BLaER1 treated with 17β-estradiol and CSF1 and Interleukin-3, amounts not matched to agents 10 nM and 100 nM (cell line): ENCODE measurements around the gene PTBP3.

Experiments
- H3K27ac ChIP-seq, 11 experiments: shearing (Covaris generic); formaldehyde crosslinking; 2 replicates each; pipeline ENCODE4 v1.8.1; 2022
- H3K27me3 ChIP-seq, 11 experiments: shearing (Covaris generic); formaldehyde crosslinking; 2 replicates each; pipeline ENCODE4 v1.8.1; 2022
- H3K36me3 ChIP-seq, 11 experiments: shearing (Covaris generic); formaldehyde crosslinking; 2 replicates each; pipeline ENCODE4 v1.8.1; 2022
- H3K4me1 ChIP-seq, 10 experiments: shearing (Covaris generic); formaldehyde crosslinking; 2 replicates each; pipeline ENCODE4 v1.8.1; 2022
- H3K4me2 ChIP-seq, 11 experiments: shearing (Covaris generic); formaldehyde crosslinking; 2 replicates each; pipeline ENCODE4 v1.8.1; 2022
- H3K4me3 ChIP-seq, 10 experiments: shearing (Covaris generic); formaldehyde crosslinking; 2 replicates each; pipeline ENCODE4 v1.8.1; 2022
- H3K9ac ChIP-seq, 11 experiments: shearing (Covaris generic); formaldehyde crosslinking; 2 replicates each; pipeline ENCODE4 v1.8.1; 2022
- H3K9me3 ChIP-seq, 11 experiments: shearing (Covaris generic); formaldehyde crosslinking; replicated peaks in 1 of 11; 2 replicates each; pipeline ENCODE4 v1.8.1; 2022
- H4K20me1 ChIP-seq, 11 experiments: shearing (Covaris generic); formaldehyde crosslinking; 2 replicates each; pipeline ENCODE4 v1.8.1; 2022
- Cebpa-rat ChIP-seq, 11 experiments: shearing (Covaris generic); IDR thresholded peaks; 2 replicates each; pipeline ENCODE4 v1.8.1; 2022

PTBP3 gene

GRCh38 chr9:112239708-112240107 is 93.7 kb downstream of the PTBP3 start:
- Histone ChIP-seq H3K36me3 (peaks cover 43 to 93% (median 58%) of the 10 kb centered on the region in 11 experiments), H3K4me1 (no peaks in the 10 kb centered on the region)

GRCh38 chr9:112239284-112239683 is 94.1 kb downstream of the PTBP3 start:
- Histone ChIP-seq H3K36me3 (peaks cover 43 to 93% (median 58%) of the 10 kb centered on the region in 11 experiments), H3K4me3 (no peak overlapping the region), H3K27me3 (no peaks in the 10 kb centered on the region), H4K20me1 (peaks cover 0 to 71% (median 0%) of the 10 kb centered on the region in 11 experiments; a peak in 3 of 22 replicates), H3K4me1 (no peaks in the 10 kb centered on the region), H3K9me3 (no peaks in the 10 kb centered on the region), H3K9ac (no peak overlapping the region), H3K4me2 (no peak overlapping the region), H3K27ac (no peak overlapping the region)
- no peak for TF ChIP-seq Cebpa-rat (IDR thresholded peaks at IDR 0.05)

More at GRCh38 chr9:112239708-112240107, 93.7 kb downstream of the PTBP3 start:
- Histone ChIP-seq H3K4me3 (no peak overlapping the region), H3K4me2 (no peak overlapping the region), H4K20me1 (peaks cover 0 to 72% (median 0%) of the 10 kb centered on the region in 11 experiments; a peak in 3 of 22 replicates), H3K27me3 (no peaks in the 10 kb centered on the region), H3K9me3 (no peaks in the 10 kb centered on the region), H3K9ac (no peak overlapping the region), H3K27ac (no peak overlapping the region)
- no peak for TF ChIP-seq Cebpa-rat (IDR thresholded peaks at IDR 0.05)

GRCh38 chr9:112234779-112235178 is 98.6 kb downstream of the PTBP3 start:
- Histone ChIP-seq H3K4me1 (no peaks in the 10 kb centered on the region), H3K9ac (no peak overlapping the region), H3K4me2 (no peak overlapping the region), H3K9me3 (no peaks in the 10 kb centered on the region), H3K27me3 (no peaks in the 10 kb centered on the region), H3K4me3 (no peak overlapping the region), H3K36me3 (peaks cover 35 to 92% (median 62%) of the 10 kb centered on the region in 11 experiments; a peak in 21 of 22 replicates), H4K20me1 (peaks cover 0 to 46% (median 0%) of the 10 kb centered on the region in 11 experiments; a peak in 4 of 22 replicates), H3K27ac (no peak overlapping the region)
- TF ChIP-seq Cebpa-rat (IDR thresholded peaks at IDR 0.05), result no peak

- peaks cover 42 to 94% (median 67%) of the 10 kb centered on the region in 11 experiments; a peak in 21 of 22 replicates for H3K36me3 ChIP-seq
- H3K27me3 ChIP-seq, result no peaks in the 10 kb centered on the region
- H3K4me3 ChIP-seq, result no peak overlapping the region
- no peak overlapping the region for H3K9ac ChIP-seq
- H3K4me2 ChIP-seq, result no peak overlapping the region
- TF ChIP-seq Cebpa-rat (IDR thresholded peaks at IDR 0.05), result no peak
- no peaks in the 10 kb centered on the region for H3K9me3 ChIP-seq
- peaks cover 0 to 40% (median 0%) of the 10 kb centered on the region in 11 experiments; a peak in 4 of 22 replicates for H4K20me1 ChIP-seq
- no peak overlapping the region for H3K27ac ChIP-seq
- no peaks in the 10 kb centered on the region for H3K4me1 ChIP-seq
Measured at GRCh38 chr9:112233769-112234168, 99.7 kb downstream of the PTBP3 start.

GRCh38 chr9:112232233-112232632 is 101.2 kb downstream of the PTBP3 start:
- no peak for TF ChIP-seq Cebpa-rat (IDR thresholded peaks at IDR 0.05)
- Histone ChIP-seq H3K27me3 (no peaks in the 10 kb centered on the region), H3K4me2 (no peak overlapping the region), H3K9me3 (no peaks in the 10 kb centered on the region), H3K9ac (no peak overlapping the region), H3K27ac (no peak overlapping the region), H3K4me3 (no peak overlapping the region), H4K20me1 (peaks cover 0 to 28% (median 0%) of the 10 kb centered on the region in 11 experiments; a peak in 4 of 22 replicates), H3K4me1 (no peaks in the 10 kb centered on the region), H3K36me3 (peaks cover 56 to 95% (median 77%) of the 10 kb centered on the region in 11 experiments)

- peaks cover 0 to 10% (median 0%) of the 10 kb centered on the region in 10 experiments; a peak in 3 of 20 replicates for H3K4me1 ChIP-seq
- peaks cover 77 to 98% (median 91%) of the 10 kb centered on the region in 11 experiments for H3K36me3 ChIP-seq
- TF ChIP-seq Cebpa-rat (IDR thresholded peaks at IDR 0.05), result no peak
- H3K9me3 ChIP-seq, result no peaks in the 10 kb centered on the region
- H4K20me1 ChIP-seq, result peaks cover 0 to 3% (median 0%) of the 10 kb centered on the region in 11 experiments; a peak in 2 of 22 replicates
- no peak overlapping the region for H3K4me2 ChIP-seq
- H3K27ac ChIP-seq, result no peak overlapping the region
- H3K4me3 ChIP-seq, result no peak overlapping the region
- H3K27me3 ChIP-seq, result no peaks in the 10 kb centered on the region
- no peak overlapping the region for H3K9ac ChIP-seq
Measured at GRCh38 chr9:112226091-112226490, 107.3 kb downstream of the PTBP3 start.

- no peak overlapping the region for H3K27ac ChIP-seq
- TF ChIP-seq Cebpa-rat (IDR thresholded peaks at IDR 0.05), result no peak
- no peaks in the 10 kb centered on the region for H3K27me3 ChIP-seq
- no peak overlapping the region for H3K4me3 ChIP-seq
- H3K4me1 ChIP-seq, result peaks cover 0 to 10% (median 5%) of the 10 kb centered on the region in 10 experiments; a peak in 7 of 20 replicates
- H3K36me3 ChIP-seq, result peaks cover 79 to 98% (median 91%) of the 10 kb centered on the region in 11 experiments
- H3K9ac ChIP-seq, result no peak overlapping the region
- H3K9me3 ChIP-seq, result no peaks in the 10 kb centered on the region
- H3K4me2 ChIP-seq, result 0 out of 22 replicates have a peak overlapping the region, but pooled peaks of 1 of the 11 experiments have one; percentile 10
- peaks cover 0 to 7% (median 0%) of the 10 kb centered on the region in 11 experiments; a peak in 1 of 22 replicates for H4K20me1 ChIP-seq
Measured at GRCh38 chr9:112224401-112225289, 108.8 kb downstream of the PTBP3 start.

- Histone ChIP-seq H3K36me3 (peaks cover 65 to 98% (median 76%) of the 10 kb centered on the region in 11 experiments), H4K20me1 (peaks cover 0 to 3% (median 0%) of the 10 kb centered on the region in 11 experiments; a peak in 1 of 22 replicates), H3K27ac (no peak overlapping the region), H3K4me2 (peak overlapping the region in 4 of 11 experiments; percentile 2 to 29 (median 5); a peak in 6 of 22 replicates), H3K9ac (no peak overlapping the region), H3K9me3 (no peaks in the 10 kb centered on the region), H3K27me3 (no peaks in the 10 kb centered on the region), H3K4me1 (peaks cover 0 to 15% (median 6%) of the 10 kb centered on the region in 10 experiments; a peak in 7 of 20 replicates), H3K4me3 (no peak overlapping the region)
- no peak for TF ChIP-seq Cebpa-rat (IDR thresholded peaks at IDR 0.05)
Measured at GRCh38 chr9:112218908-112219307, 114.5 kb downstream of the PTBP3 start.

- Histone ChIP-seq H3K27ac (no peak overlapping the region), H3K36me3 (peaks cover 86 to 100% (median 95%) of the 10 kb centered on the region in 11 experiments), H3K4me3 (no peak overlapping the region), H4K20me1 (no peaks in the 10 kb centered on the region), H3K9me3 (peaks cover 23 to 40% (median 31%) of the 10 kb centered on the region in 11 experiments), H3K4me1 (no peaks in the 10 kb centered on the region), H3K4me2 (no peak overlapping the region), H3K9ac (no peak overlapping the region), H3K27me3 (no peaks in the 10 kb centered on the region)
- no peak for TF ChIP-seq Cebpa-rat (IDR thresholded peaks at IDR 0.05)
Measured at GRCh38 chr9:112212926-112213325, 120.5 kb downstream of the PTBP3 start.
